Fibroblast of pulmonary artery (primary cell): Measurements from ENCODE around the gene PLCG2.
"Not testable (repeated sequence)": the region's sequence is repeated elsewhere in the genome, so short reads cannot be mapped to it uniquely, and the experiment has no call there.

Experiments
- DNase-seq: peaks from one replicate; pipeline ENCODE4 v3.0.0-alpha.2; 2010; ENCODE audit warnings: low read depth
- H3K4me3 ChIP-seq: replicated peaks from 2 replicates; pipeline ENCODE4 v1.5.1; 2011; ENCODE audit warnings: low read depth, mild to moderate bottlenecking, control low read depth, low read length, moderate library complexity
- TF ChIP-seq, protein P1 (sequence below): IDR thresholded peaks from 2 replicates; pipeline ENCODE4 v1.5.1; 2011; ENCODE audit warnings: mild to moderate bottlenecking, control low read depth, low read length, inconsistent platforms; ENCODE audit errors: missing control alignments

PLCG2 gene

DNA sequence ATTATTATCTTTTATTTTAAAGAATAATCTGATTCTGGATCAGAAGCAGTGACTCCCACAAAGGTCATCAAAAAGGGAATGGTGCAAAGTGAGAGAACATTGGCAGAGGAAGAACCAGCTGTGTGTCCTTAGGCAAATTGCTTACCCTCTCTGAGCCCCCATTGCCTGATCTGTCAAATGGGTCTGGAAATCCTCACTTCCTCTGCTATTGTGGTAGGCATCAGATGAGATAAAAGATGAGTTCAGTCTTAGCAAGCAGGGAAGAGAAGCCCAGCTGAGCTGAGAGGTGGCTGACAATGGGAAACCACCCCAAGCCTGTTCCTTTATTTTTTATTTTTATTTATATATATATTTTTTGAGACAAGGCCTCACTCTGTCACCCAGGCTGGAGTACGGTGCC lies 24.2 kb upstream of the PLCG2 start:
- H3K4me3 ChIP-seq = no peak overlapping the region
- no peak for DNase-seq
- TF ChIP-seq, protein P1, sequence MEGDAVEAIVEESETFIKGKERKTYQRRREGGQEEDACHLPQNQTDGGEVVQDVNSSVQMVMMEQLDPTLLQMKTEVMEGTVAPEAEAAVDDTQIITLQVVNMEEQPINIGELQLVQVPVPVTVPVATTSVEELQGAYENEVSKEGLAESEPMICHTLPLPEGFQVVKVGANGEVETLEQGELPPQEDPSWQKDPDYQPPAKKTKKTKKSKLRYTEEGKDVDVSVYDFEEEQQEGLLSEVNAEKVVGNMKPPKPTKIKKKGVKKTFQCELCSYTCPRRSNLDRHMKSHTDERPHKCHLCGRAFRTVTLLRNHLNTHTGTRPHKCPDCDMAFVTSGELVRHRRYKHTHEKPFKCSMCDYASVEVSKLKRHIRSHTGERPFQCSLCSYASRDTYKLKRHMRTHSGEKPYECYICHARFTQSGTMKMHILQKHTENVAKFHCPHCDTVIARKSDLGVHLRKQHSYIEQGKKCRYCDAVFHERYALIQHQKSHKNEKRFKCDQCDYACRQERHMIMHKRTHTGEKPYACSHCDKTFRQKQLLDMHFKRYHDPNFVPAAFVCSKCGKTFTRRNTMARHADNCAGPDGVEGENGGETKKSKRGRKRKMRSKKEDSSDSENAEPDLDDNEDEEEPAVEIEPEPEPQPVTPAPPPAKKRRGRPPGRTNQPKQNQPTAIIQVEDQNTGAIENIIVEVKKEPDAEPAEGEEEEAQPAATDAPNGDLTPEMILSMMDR = no peak

DNA sequence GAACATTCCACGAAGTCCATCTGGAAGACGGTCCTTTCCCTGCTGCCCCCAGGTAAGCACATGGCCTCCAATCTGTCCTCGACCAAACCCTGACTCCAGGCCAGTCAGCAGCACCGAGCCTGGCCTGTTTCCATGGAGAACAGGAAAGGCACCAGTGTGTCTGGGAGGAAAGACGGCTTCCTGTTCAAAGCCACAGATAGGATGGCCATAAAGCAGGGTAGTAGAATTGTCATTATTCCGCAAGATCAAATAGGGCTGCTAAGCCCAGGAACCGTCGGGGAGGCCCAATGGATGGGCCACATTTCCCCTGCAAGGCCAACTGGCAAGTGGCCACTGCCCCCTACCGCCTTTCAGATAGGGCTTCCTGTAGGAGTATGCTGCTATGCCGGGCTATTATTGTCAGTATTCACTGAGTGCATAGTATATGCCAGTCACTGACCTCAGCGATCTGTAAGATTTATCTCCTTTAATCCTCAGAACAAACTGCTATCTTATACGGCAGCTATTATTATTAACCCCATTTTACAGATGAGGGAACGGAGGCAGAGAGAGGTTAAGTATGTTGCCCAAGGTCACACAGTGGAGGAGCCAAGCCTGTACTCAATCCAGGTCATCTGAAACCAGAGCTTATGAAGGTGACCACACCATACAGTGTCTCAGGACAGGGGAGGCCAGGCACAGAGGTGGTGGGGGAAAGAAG lies 23.0 kb upstream of the PLCG2 start:
- peak; percentile 50 for DNase-seq
- TF ChIP-seq, protein P1 = no peak
- H3K4me3 ChIP-seq = no peak overlapping the region

DNA sequence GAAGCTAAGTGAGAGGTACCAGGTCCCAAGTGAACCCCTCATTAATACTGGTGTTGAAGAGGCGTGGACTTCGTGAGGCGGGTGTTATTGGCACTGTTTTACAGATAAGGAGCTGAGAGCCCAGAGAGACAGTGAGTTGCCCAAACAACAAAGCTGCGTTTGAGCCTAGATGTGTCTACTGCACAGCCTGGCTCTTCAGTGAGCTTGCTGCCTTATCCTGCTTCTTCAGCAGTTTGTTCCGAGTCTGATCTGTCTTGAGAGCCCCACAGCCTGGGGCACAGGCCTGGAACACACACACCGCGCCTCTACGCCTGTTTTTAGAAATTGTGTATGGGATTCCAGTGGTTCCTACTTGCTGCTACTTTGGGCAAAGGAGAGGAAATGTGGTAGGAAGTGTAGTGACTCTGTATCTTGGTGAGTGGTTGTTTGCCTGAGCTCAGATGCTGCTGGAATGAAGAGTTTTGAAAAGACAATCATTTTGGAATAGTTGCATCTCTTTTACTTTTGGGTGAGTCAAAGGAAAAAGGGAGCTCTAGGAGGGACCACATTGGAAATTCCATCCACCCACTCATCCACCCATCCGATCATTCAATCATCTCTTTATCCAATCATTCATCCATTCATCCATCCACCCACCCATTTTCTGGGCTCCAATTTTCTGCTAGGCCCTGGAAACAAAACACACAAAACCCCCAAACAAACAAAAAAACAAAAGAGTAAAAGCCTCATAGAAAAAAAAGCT lies 22.3 kb upstream of the PLCG2 start:
- H3K4me3 ChIP-seq = no peak overlapping the region
- TF ChIP-seq, protein P1 = no peak
- DNase-seq = no peak

DNA sequence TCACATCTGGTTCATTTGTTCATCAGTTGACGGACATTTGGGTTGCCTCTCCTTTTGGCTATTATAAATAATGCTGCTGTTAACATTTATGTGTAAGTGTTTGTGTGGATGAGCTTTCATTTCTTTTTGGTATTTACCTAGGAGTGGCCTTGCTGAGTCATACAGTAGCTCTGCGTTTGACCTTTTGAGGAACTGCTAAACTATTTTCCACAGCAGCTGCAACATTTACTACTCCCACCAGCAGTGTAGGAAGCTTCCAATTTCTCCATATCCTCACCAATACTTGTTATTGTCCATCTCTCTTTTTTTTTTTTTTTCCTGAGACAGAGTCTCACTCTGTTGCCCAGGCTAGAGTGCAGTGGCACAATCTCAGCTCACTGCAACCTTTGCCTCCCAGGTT lies 20.7 kb upstream of the PLCG2 start:
- DNase-seq = peak; percentile 19

DNA sequence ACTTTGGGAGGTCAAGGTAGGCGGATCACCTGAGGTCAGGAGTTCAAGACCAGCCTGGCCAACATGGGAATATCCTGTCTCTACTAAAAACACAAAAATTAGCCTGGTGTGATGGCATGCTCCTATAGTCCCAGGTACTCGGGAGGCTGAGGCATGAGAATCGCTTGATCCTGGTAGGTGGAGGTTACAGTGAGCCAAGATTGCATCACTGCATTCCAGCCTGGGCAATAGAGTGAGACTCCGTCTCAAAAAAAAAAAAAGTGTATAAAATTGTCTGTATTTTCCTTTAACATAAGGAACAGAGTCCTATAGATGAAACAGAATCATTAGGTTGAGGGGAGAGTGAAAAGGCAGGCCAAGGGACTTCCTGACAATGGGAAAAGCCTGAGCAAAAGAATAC lies 16.8 kb upstream of the PLCG2 start:
- DNase-seq = not testable (repeated sequence)

More for the DNA sequence above, 20.7 kb upstream of the PLCG2 start:
- TF ChIP-seq, protein P1 = no peak
- H3K4me3 ChIP-seq = no peak overlapping the region

DNA sequence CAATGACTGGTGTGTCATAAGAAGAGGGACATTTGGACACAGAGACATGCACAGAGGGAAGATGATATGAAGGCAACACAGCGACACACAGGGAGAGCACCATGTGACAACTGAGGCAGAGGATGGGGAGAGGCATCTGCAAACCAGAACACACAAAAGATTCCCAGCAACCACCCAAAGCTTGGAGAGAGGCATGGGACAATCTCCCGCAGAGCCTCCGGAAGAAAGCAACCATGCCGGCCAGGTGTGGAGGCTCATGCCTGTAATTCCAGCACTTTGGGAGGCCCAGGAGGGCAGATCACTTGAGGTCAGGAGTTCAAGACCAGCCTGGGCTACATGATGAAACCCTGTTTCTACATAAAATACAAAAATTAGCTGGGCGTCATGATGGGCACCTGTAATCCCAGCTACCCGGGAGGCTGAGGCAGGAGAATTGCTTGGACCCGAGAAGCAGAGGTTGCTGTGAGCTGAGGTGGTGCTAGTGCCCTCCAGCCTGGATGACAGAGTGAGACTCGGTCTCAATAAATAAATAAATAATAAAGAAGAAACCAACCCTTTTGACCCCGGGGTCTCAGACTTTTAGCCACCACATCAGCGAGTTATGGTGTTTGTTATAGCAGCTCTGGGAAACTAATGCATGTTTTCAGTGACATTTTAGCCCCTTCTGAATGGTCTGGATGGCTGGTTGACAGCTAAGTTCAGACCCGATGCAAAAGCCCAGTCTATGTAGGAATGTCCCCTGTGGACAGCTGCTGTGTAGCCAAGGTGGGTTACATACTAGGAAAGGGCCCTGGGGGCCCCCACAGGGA lies 13.8 kb upstream of the PLCG2 start:
- TF ChIP-seq, protein P1 = no peak
- no peak overlapping the region for H3K4me3 ChIP-seq
- DNase-seq = no peak

More for the DNA sequence above, 16.8 kb upstream of the PLCG2 start:
- H3K4me3 ChIP-seq = not testable (repeated sequence)

DNA sequence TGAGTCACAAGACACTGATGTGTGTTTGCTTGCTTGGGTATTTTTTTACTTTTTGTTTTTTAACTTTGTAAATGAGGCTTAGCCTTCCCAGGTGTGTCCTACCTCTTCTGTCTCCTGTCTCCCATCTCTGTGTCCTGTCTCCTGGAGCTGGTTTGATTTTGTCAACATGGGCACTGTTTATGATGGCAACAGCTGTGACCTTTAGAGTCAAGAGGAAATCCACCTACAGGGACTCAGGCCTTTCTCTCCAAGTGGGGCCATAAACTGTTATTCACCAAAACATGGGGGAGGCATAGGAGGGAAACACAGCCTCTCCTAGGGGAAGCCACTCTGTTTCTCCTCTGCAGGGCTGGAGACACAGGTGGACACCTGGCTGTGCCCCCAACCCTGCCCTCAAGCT lies 13.1 kb upstream of the PLCG2 start:
- DNase-seq = no peak
- no peak overlapping the region for H3K4me3 ChIP-seq
- TF ChIP-seq, protein P1 = no peak
